COR-L47 (cell line): Measurements from ENCODE around the gene UVSSA.
"Not testable (repeated sequence)": the region's sequence is repeated elsewhere in the genome, so short reads cannot be mapped to it uniquely, and the experiment has no call there.

Experiments used
- DNase-seq: peaks from one replicate; lab custom pipeline; 2025; lab: John Stamatoyannopoulos, UW

Gene UVSSA

DNA sequence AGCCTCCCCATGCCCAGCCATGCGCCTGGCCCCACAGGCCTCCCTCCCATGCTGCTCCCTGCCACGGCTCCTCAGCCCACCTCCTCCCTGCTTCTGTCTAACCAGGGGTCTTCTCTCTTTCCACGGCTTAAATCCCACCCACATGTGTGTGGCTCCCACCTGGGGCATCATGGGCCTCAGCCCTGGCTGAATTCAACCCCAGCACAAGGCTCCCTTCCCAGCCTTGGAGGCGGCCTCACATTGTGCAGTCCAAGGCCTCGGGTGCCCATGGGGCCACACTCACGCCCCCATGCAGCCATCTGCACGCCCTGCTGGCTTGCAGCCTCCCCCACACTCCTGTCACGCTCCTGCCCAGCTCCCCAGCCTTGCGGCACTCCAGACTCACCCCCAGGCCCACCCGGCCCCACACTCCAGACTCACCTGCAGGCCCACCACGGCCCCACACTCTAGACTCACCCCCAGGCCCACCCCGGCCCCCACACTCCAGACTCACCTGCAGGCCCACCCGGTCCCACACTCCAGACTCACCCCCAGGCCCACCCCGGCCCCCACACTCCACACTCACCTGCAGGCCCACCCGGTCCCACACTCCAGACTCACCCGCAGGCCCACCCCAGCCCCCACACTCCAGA lies 30.4 kb upstream of the UVSSA start:
- no peak for DNase-seq

DNA sequence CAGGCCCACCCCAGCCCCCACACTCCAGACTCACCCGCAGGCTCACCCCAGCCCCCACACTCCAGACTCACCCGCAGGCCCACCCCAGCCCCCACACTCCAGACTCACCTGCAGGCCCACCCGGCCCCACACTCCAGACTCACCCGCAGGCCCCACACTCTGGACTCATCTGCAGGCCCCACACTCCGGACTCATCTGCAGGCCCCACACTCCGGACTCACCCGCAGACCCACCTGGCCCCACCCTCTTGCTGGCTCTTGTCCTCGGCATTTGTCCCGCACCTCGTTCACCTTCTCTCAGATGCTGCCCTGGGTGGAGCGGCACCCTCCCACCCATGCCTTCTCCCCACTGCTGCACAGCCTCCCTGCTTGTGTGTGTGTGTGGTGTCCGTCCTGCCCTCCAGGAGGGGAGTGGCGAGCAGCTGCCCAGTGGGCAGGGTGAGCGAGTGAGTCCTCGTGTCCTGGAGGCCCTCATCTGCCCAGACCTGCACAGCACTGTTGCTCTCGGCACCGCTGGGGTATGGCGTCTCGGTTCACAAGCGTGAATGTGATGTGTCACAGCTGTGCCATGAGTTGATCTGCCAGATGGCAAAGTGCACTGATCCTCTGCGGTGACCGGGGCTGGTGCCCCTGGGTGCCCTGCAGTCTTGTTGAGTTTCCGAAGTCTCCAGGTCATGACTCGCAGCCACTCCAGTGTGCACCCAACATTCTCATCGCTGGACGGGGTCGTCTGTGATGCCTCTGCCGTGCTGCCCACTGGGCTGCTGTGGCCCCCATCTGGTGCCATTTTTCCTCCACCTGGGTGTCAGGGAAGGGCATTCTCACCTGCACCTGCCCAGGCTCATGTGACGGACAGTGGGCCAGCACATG lies 29.6 kb upstream of the UVSSA start:
- no peak for DNase-seq

DNA sequence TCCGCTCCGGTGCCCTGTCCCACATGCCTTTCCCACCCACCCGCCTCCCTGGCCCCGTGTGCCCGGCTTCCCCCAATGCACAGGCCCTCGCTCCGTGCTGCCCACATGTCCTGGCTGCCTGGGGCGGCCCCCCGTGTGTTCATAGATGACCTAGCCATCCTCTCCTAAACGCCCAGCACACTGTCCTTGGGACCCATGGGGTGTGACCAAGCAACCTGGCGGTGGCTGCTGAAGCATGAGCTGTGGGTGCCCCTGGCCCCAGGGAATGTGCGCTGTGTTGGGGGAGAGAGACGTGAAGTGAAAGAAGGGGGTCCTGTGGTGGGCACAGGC lies 29.0 kb upstream of the UVSSA start:
- DNase-seq, result no peak

DNA sequence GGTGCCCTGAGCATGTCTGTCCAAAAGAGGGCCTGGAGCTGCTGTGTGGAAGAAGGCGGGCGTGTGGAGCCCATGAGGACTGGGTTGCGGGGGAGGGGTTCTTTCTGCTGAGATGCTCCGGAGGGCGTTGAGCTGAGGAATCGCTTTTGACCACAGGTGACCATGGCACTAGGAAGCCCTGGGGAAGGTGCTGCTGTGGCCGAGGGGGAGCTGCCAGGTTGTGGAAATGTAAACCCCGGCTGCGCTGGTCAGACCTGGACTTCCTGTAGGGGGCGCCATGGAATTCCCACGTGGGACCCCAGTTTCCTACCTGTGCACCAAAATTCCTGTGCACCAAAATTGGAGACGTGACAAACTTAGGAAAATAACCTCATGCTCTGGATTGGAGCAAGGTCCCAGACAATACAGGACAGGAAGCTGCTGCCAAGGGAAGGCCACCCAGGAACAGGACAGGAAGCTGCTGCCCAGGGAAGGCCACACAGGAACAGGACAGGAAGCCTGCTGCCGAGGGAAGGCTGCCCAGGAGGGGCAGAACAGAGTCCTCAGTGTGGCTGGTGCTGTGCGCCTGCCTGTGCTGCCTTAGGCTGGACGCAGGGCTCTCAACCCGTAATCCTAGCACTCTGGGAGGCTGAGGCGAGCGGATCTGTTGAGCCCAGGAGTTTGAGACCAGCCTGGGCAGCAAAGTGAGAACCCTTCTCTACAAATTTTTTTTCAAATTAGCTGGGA lies 28.4 kb upstream of the UVSSA start:
- DNase-seq, result no peak

DNA sequence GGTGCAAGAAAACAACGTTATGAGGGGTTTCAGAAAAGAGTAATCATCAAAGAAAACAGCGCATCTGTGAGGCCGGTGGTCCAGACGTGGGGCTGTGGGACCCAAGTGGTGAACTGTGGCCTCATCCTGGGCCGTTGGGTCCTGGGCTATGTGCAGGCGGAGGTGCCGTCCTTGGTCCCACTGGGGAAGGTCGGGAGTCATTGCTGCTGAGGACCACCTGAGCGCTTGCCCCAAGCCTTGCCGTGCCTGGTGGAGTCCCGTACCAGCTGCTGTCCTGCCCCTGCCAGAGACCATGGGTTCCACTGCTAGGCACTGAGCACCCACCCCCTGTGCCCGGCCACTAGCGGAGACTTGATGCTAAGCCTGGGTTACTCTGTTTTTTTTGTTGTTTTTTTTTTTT lies 25.5 kb upstream of the UVSSA start:
- no peak for DNase-seq

DNA sequence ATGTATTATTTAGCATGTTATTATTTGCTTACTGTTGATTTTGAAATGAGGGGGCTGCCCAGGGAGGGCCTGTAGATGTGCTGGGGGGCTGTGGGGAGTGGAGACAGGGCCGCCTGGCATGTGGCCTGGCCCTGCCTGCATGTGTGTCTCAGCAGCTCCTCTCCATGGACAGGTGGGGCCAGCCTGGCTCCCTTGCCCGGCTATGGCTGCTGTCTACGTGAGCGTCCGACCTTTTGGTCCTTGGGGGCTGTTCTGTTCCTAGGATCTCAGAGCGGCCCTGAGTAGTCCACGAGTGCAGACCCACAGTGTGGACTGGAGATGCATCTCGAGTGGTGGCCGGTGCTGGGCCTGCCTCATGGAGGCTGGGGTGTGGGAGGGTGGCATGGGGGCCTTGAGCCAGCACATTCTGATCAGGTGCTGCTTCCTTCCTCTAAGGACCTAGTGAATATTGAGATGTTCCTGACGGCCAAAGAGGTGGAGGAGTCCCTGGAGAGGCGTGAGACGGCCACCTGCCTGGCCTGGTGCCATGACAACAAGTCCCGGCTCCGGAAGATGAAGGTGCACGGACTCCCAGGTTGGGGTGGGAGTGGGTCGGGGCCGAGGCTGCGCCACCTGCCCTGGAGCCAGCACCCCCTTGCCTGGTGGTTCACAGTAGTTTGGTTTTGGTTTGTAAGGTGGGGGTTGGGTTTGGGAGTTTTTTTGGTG lies 24.9 kb upstream of the UVSSA start:
- DNase-seq, result no peak

DNA sequence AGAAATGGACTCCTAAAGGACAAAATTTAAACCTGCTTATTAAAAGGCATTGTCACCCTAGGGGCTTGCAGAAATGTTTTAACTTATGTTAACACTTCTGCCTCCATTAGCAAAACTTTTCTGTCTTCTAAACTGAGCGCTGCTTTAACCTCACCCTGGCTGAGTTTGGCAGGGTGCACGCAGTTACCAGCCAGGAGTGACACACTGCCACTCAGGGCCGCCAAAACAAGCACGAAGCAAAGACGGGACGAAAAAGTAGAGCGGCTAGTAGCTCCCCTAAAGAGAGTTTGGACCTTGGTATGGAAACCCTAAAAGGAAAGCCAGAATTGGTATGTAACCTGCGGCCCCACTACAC lies 23.8 kb upstream of the UVSSA start:
- DNase-seq, result no peak

DNA sequence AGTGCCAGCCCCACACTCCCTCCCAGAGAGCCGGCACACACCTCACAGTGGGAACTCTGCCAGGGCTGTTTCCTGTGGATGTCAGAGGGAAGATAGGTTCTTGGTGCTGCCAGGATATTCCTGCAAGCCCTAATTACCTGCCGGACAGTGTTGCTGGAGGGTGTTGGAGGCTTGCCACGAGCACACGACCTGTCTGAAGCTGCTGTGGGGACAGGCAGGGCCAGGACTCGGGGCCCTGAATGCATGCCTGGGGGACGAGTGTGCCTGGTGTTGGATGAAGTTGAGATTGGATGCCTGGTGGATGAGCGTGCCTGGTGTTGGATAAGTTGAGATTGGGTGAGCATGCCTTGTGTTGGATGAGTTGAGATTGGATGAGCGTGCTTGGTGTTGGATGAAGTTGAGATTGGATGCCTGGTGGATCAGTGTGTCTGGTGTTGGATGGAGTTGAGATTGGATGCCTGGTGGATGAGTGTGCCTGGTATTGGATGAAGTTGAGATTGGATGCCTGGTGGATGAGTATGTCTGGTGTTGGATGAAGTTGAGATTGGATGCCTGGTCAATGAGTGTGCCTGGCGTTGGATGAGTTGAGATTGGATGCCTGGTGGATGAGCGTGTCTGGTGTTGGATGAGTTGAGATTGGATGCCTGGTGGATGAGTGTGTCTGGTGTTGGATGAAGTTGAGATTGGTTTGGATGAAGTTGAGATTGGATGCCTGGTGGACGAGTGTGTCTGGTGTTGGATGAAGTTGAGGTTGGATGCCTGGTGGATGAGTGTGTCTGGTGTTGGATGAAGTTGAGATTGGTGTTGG lies 23.2 kb upstream of the UVSSA start:
- DNase-seq, result no peak

DNA sequence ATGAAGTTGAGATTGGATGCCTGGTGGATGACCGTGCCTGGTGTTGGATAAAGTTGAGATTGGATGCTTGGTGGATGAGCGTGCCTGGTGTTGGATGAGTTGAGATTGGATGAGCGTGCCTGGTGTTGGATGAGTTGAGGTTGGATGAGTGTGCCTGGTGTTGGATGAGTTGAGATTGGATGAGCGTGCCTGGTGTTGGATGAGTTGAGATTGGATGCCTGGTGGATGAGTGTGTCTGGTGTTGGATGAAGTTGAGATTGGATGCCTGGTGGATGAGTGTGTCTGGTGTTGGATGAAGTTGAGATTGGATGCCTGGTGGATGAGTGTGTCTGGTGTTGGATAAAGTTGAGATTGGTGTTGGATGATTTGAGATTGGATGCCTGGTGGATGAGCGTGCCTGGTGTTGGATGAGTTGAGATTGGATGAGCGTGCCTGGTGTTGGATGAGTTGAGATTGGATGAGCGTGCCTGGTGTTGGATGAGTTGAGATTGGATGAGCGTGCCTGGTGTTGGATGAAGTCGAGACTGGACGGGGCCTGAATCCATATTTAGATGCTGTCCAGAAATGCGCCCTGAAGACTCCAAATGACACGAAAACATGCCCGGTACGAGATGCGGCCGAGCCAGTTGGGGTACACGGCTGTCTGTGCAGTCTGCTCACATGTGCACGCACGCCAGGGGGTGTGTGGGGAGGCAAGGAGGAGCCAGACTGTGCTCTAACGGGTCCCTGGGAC lies 22.4 kb upstream of the UVSSA start:
- not testable (repeated sequence) for DNase-seq

DNA sequence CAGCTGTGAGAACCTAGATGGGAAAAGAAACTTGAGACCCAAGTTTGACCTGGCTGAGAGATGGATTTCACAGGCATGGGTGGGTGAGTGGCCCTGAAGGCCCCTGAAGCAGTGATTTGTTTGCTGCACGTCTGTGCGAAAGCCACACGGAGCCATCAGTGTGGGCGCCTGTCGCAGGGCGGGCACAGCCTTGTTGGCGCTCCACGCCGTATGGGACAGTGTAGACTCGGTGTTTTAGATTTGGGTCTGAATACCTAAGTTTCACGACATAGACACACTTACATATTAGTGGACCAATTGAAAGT lies 21.9 kb upstream of the UVSSA start:
- no peak for DNase-seq

DNA sequence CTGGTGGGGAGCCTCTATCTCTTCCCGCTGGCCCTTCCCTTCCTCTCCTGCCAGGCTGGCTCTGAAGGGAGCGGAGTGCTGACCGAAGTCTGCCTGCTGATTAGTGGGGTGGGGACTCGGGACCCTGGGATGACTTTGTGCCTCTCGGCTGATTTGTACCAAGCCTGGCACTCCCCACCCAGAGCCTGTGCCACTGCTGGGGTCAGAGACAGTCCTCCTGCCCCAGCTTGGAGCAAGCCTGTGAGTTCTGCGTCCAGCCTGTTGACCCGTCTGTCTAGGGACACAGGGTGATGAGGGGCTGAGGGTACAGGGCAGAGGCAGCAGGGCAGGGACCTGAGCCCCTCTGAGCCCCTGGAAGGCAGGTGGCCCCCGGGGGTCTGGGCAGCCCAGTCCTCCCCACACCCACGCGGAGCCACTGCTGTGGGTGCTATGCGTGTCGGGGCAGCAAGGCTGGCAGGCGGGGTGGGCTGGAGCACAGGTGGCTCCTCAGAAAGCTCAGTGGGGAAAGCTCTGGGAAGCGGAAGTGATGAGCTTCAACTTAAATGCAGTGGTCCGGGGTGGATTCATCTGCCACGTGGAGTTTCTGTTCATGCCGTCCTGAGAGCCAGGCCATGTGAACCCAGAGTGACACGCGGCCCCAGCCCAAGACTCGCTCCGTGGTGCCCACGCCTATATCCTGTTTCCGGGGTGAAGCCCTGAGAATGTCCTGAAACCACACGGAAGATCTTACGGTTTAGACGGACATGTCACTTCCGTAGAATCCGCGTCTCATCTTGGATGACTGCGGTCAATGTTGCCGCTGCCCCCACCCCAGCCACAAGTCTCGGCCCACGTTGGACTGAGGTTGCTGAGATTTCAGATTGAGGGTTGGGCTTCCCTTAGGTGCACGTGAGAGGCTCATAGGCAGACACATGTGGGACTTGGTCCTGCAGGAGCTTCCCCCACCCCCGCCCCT lies 21.1 kb upstream of the UVSSA start:
- DNase-seq, result no peak

DNA sequence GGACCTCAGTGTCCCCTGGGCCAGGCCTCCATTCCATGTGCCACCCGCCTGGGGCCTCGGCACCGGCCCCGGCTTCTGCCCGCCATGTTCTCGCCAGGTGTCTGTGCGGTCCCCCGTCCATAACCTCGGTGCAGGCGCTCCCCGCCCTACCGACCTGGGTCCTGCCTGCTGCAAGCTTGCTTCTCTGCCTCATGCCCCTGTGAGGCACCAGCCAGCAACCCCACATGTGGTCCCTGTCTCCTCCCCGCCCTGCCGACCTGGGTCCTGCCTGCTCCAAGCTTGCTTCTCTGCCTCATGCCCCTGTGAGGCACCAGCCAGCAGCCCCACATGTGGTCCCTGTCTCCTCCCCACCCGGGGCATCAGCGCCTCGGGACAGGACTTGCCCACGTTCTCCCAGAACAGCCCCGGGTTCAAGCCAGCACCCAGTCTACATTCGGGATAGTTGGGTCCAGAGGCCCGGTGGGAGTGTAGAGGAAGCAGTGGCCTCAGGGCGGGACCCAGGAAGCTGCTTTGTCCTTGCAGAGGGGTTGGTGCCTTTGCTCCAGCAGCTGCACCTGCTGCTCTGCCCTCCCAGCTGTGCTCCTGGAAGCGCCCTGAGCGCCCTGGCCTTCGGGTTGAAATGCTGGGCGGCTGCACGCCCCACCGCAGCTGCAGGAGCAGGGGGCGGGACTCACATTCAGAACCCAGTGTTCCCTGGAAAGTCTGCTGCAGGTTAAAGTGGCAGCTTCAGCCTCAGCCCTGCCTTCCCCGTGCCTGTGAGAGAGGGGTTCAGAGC lies 20.1 kb upstream of the UVSSA start:
- no peak for DNase-seq

DNA sequence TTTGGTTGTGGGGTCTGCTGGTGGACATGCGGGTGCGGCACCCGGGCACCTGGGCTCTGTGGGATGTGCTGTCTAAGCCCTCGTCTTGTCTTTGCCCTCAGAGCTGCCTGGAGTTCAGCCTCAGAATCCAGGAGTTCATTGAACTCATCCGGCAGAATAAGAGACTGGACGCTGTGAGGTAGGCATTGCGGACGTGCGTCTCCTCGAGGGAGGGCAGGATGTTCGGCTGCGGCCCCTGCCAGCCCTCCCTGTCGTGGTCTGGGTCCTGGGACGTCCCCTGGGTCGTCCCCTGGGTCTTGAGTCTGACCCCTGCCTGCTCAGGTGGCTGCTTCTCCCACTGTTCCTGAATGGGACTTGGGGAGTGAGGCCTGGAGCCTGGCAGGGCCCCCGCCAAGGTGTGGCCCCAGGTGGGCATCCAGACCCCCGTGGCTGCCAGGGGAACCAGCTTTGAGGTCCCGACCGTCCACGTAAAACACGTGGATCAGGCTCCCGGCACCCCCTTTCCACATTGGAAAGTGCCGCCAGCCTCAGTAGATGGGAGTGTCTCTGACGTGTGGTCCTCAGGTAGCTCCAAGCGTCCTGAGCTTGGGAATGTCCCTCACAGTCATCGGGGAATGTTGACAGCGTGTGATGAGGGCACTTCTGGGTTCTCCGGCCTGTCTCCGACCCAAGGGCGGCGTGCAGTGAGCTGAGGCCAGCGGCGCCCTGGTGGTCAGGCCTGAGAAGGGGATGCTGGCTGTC lies 19.3 kb upstream of the UVSSA start:
- DNase-seq, result no peak

DNA sequence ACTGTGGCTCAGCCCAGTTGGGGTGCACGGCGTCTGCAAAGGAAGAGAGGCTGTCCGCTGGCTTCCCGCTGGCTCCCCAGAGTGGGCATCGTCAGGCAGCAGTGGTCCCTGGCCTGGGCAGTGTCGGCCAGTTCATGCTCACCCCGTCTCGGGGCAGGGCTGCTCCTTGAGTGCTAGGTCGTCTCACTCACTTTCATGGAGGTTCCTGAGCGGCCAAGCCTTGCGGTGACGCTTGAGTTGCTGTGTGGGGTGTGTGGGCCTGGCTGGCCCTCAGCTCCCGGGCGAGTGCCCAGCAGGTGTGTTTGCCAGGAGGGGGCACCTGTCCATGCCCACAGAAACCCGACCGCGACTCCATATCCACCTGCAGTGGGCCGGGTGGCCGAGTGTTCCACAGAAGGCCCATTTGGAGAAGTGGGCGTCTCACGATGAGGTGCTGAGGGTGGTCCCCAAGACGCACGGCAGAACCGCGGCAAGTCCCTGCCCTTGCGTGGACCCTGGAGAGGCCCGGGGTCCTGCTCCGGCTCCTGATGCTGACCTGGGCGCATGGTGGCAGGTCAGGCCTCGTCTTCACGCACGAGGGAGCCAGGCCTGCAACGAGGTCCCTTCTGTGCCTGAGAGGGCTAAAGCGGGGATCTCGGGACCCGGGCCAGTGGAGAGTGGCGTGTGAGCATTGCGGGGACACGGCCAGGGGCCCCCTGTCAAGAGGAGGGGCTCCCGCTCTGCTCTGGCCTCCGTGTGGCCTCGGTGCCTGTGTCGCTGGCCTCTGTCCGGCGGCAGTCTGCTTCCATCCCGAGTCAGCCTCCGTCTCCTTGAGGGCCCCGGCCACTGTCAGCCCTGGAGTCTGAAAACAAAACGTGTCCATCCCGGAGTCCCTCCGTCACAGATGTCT lies 18.5 kb upstream of the UVSSA start:
- no peak for DNase-seq

DNA sequence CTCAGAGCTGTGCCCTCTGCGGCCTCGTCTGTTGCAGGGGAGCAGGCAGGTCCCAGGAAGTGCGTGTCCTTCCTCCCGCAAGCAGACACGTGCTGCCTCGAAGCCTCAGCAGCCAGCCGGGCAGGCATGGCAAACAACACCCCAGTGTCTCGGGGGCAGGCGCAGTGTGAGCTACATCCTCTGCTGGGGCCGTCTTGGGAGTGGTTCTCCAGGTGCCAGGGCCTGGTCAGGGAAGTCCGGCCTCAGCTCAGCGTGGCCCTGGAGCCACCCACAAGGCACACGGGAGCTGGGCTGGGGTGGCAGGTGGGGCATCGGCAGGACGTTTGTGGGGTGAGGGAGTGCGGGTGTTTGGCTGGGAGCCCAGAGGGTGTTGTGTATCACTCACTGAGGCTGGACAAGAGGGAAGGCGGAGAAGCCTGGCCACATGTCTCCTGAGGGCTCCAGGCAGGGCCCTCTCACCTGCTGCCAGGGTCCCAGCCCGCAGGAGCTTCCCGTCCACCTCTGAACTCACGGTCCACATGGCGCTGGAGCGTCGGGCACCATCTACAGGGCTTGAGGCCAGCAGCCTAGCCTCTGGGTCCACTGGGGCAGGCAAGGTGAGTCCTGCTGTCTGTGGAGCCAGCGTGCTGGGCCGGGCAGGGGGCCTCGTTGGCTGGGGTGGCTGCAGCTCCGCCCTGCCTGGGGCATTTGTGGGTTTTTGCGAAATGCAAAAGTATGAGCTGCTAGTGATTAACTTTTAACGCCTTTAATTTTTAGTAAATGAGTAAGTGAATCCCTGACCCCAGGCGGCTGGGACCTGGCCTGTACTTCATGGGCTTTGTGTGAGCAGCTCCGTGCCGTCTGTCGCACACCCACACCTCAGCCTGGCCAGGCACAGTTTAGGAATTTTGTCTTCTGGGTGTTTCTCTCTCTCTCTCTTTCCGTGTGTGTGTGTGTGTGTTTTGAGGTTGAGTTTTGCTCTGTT lies 17.3 kb upstream of the UVSSA start:
- no peak for DNase-seq
